Mesenchymal stem cell (in vitro differentiated cells and primary cell): ENCODE measurements around the gene CBY1.

Source experiments
- DNase-seq: peaks from one replicate; pipeline ENCODE4 v3.0.0-alpha.2; 2013
- H2AFZ ChIP-seq: one replicate; pipeline ENCODE4 v1.6.1; 2013; ENCODE audit warnings: low read depth, mild to moderate bottlenecking, control low read depth, inconsistent platforms, low read length, moderate library complexity
- H2AK5ac ChIP-seq: 2 replicates; pipeline ENCODE4 v1.6.1; 2013; ENCODE audit warnings: low read length, moderate library complexity, mild to moderate bottlenecking, inconsistent platforms; ENCODE audit not compliant: severe bottlenecking
- H2BK120ac ChIP-seq: one replicate; pipeline ENCODE4 v1.6.1; 2013; ENCODE audit warnings: low read depth, mild to moderate bottlenecking, inconsistent platforms, low read length, moderate library complexity
- H2BK12ac ChIP-seq, 2 experiments: one replicate each; pipeline ENCODE4 v1.6.1; 2013; ENCODE audit warnings: inconsistent platforms in 2 of 2, low read length in 2 of 2, mild to moderate bottlenecking in 2 of 2, moderate library complexity in 2 of 2, control low read depth in 1 of 2
- H2BK15ac ChIP-seq: one replicate; pipeline ENCODE4 v1.6.1; 2013; ENCODE audit warnings: mild to moderate bottlenecking, low read depth, inconsistent platforms; ENCODE audit not compliant: poor library complexity, severe bottlenecking
- H2BK5ac ChIP-seq: 2 replicates; pipeline ENCODE4 v1.6.1; 2013; ENCODE audit warnings: low read depth, mild to moderate bottlenecking, low read length, control low read depth, inconsistent platforms; ENCODE audit not compliant: poor library complexity, severe bottlenecking
- H3K14ac ChIP-seq, 2 experiments: one replicate each; pipeline ENCODE4 v1.6.1; 2013; ENCODE audit warnings: inconsistent platforms in 2 of 2, low read length in 2 of 2, control low read depth in 1 of 2, mild to moderate bottlenecking in 1 of 2, moderate library complexity in 1 of 2
- H3K18ac ChIP-seq, 2 experiments: one replicate each; pipeline ENCODE4 v1.6.1; 2013; ENCODE audit warnings: inconsistent platforms in 2 of 2, low read length in 2 of 2, control low read depth in 1 of 2, low read depth in 1 of 2, mild to moderate bottlenecking in 1 of 2
- H3K23ac ChIP-seq, 2 experiments: one replicate each; pipeline ENCODE4 v1.6.1; 2013; ENCODE audit warnings: inconsistent platforms in 2 of 2, low read length in 2 of 2, mild to moderate bottlenecking in 2 of 2, moderate library complexity in 2 of 2, control low read depth in 1 of 2
- H3K27ac ChIP-seq: 2 replicates; pipeline ENCODE4 v1.5.1; 2013; ENCODE audit warnings: mild to moderate bottlenecking, moderate library complexity, low read length, control low read depth, inconsistent platforms; ENCODE audit not compliant: poor library complexity, severe bottlenecking
- H3K27me3 ChIP-seq, 2 experiments: 2 replicates each; pipeline versions ENCODE4 v1.6.1 to v1.7.0; 2013; ENCODE audit warnings: low read length in 2 of 2, mild to moderate bottlenecking in 2 of 2, moderate library complexity in 2 of 2, control low read depth in 1 of 2, inconsistent platforms in 1 of 2; ENCODE audit not compliant: control insufficient read depth in 1 of 2, insufficient read depth in 1 of 2
- H3K36me3 ChIP-seq, 2 experiments: 2 replicates each; pipeline versions ENCODE4 v1.6.1 to v1.7.0; 2013; ENCODE audit warnings: low read length in 2 of 2, control low read depth in 1 of 2, inconsistent platforms in 1 of 2, low read depth in 1 of 2, mild to moderate bottlenecking in 1 of 2; ENCODE audit not compliant: insufficient read depth in 2 of 2, control insufficient read depth in 1 of 2
- H3K4ac ChIP-seq, 2 experiments: one replicate each; pipeline ENCODE4 v1.6.1; 2013; ENCODE audit warnings: inconsistent platforms in 2 of 2, low read length in 2 of 2, mild to moderate bottlenecking in 2 of 2, moderate library complexity in 2 of 2, control low read depth in 1 of 2, low read depth in 1 of 2
- H3K4me1 ChIP-seq: 2 replicates; pipeline ENCODE4 v1.6.1; 2013; ENCODE audit warnings: low read depth, low read length, control low read depth; ENCODE audit not compliant: control insufficient read depth, insufficient read depth
- H3K4me2 ChIP-seq: 2 replicates; pipeline ENCODE4 v1.6.1; 2013; ENCODE audit warnings: low read length, mild to moderate bottlenecking, inconsistent platforms; ENCODE audit not compliant: poor library complexity, severe bottlenecking
- H3K4me3 ChIP-seq, 2 experiments: 2 replicates each; pipeline versions ENCODE4 v1.5.1 to v1.7.0; 2013; ENCODE audit warnings: low read length in 2 of 2, mild to moderate bottlenecking in 2 of 2, control low read depth in 1 of 2, low read depth in 1 of 2; ENCODE audit not compliant: insufficient read depth in 1 of 2
- H3K79me1 ChIP-seq: replicated peaks from 2 replicates; pipeline ENCODE4 v1.6.1; 2013; ENCODE audit warnings: mild to moderate bottlenecking, control low read depth, low read length, inconsistent platforms; ENCODE audit not compliant: poor library complexity, severe bottlenecking
- H3K9ac ChIP-seq: 2 replicates; pipeline ENCODE4 v1.7.0; 2013; ENCODE audit warnings: mild to moderate bottlenecking, low read length, moderate library complexity
- H3K9me3 ChIP-seq: 2 replicates; pipeline ENCODE4 v1.7.0; 2013; ENCODE audit warnings: mild to moderate bottlenecking, low read length; ENCODE audit not compliant: control insufficient read depth
- H4K8ac ChIP-seq: one replicate; pipeline ENCODE4 v1.6.1; 2013; ENCODE audit warnings: inconsistent platforms, mild to moderate bottlenecking, low read length, moderate library complexity
- H4K91ac ChIP-seq: one replicate; pipeline ENCODE4 v1.6.1; 2013; ENCODE audit warnings: mild to moderate bottlenecking, low read length, inconsistent platforms
- WGBS: methylation state at CpG from one replicate; pipeline ENCODE4 v1.1.7; 2013; ENCODE audit warnings: mixed read lengths; 5-methylcytosine and 5-hydroxymethylcytosine counted together

Gene CBY1

GRCh38 chr22:38700789-38701628 lies 44.6 kb downstream of the CBY1 start, which contains the start of gene JOSD1:
TSS of gene JOSD1 (minus strand) at chr22:38700943. CDS start at chr22:38699987, 956 bp downstream.
- peaks cover 4% of the 10 kb centered on the region for H3K79me1 ChIP-seq
- peak within 1 kb of the TSS; percentile 99 for H2BK15ac ChIP-seq
- H4K91ac ChIP-seq = peak within 1 kb of the TSS; percentile 94
- no peaks in the 10 kb centered on the region for H3K9me3 ChIP-seq
- peak within 1 kb of the TSS; percentile 29 to 96 for H3K4ac ChIP-seq
- peak within 1 kb of the TSS; percentile 98 for H3K9ac ChIP-seq
- H2AFZ ChIP-seq = peak within 1 kb of the TSS; percentile 85
- H3K18ac ChIP-seq = peak within 1 kb of the TSS; percentile 91 to 95
- H2BK5ac ChIP-seq = peak within 1 kb of the TSS; percentile 84
- peaks cover 18% of the 10 kb centered on the region for H3K4me1 ChIP-seq
- H3K36me3 ChIP-seq = peaks cover 0 to 15% of the 10 kb centered on the region in 2 experiments
- DNase-seq = peak; percentile 93
- peak within 1 kb of the TSS in 1 of 2 experiments; percentile 86 for H2BK12ac ChIP-seq
- peak within 1 kb of the TSS; percentile 84 for H3K27ac ChIP-seq
- H3K23ac ChIP-seq = peak within 1 kb of the TSS in 1 of 2 experiments; percentile 88
- H3K4me3 ChIP-seq = peak within 1 kb of the TSS; percentile 89
- peak within 1 kb of the TSS in 1 of 2 experiments; percentile 98 for H3K14ac ChIP-seq
- peak within 1 kb of the TSS; percentile 91 for H4K8ac ChIP-seq
- H3K27me3 ChIP-seq = no peaks in the 10 kb centered on the region
- peak within 1 kb of the TSS; percentile 91 for H2BK120ac ChIP-seq
- 1% methylated on average over 80 of the region's 94 CpGs for WGBS
- peak within 1 kb of the TSS; percentile 90 for H3K4me2 ChIP-seq
- peak within 1 kb of the TSS; percentile 53 for H2AK5ac ChIP-seq

GRCh38 chr22:38704654-38705234 lies 48.3 kb downstream of the CBY1 start:
- no peak overlapping the region for H3K14ac ChIP-seq
- H2AFZ ChIP-seq = peak overlapping the region; percentile 20
- 63% methylated on average over 9 of the region's 10 CpGs for WGBS
- no peak overlapping the region for H3K18ac ChIP-seq
- peak overlapping the region; percentile 79 for H3K9ac ChIP-seq
- H3K27ac ChIP-seq = no peak overlapping the region
- H2AK5ac ChIP-seq = no peak overlapping the region
- no peak for DNase-seq
- no peaks in the 10 kb centered on the region for H3K27me3 ChIP-seq
- H4K8ac ChIP-seq = peak overlapping the region; percentile 42
- H3K4me2 ChIP-seq = peak overlapping the region; percentile 82
- H2BK5ac ChIP-seq = no peak overlapping the region
- H3K4ac ChIP-seq = no peak overlapping the region
- H3K79me1 ChIP-seq = peaks cover 6% of the 10 kb centered on the region
- H3K23ac ChIP-seq = peak overlapping the region in 1 of 2 experiments; percentile 48
- H3K36me3 ChIP-seq = peaks cover 0 to 6% of the 10 kb centered on the region in 2 experiments
- H2BK15ac ChIP-seq = no peak overlapping the region
- no peaks in the 10 kb centered on the region for H3K9me3 ChIP-seq
- H2BK12ac ChIP-seq = no peak overlapping the region
- H3K4me3 ChIP-seq = peak overlapping the region in 1 of 2 experiments; percentile 71
- no peak overlapping the region for H2BK120ac ChIP-seq
- H3K4me1 ChIP-seq = peaks cover 16% of the 10 kb centered on the region
- H4K91ac ChIP-seq = no peak overlapping the region

- peak within 1 kb of the TSS; percentile 42 for H4K8ac ChIP-seq
- H3K23ac ChIP-seq = peak within 1 kb of the TSS in 1 of 2 experiments; percentile 87
- peak within 1 kb of the TSS; percentile 93 for H4K91ac ChIP-seq
- peak within 1 kb of the TSS; percentile 82 for H3K4me2 ChIP-seq
- no peaks in the 10 kb centered on the region for H3K27me3 ChIP-seq
- peak within 1 kb of the TSS; percentile 71 for H3K27ac ChIP-seq
- peak within 1 kb of the TSS in 1 of 2 experiments; percentile 34 for H2BK12ac ChIP-seq
- peak within 1 kb of the TSS; percentile 99 for H2BK15ac ChIP-seq
- peak within 1 kb of the TSS; percentile 78 to 99 for H3K4me3 ChIP-seq
- peak within 1 kb of the TSS; percentile 69 to 93 for H3K14ac ChIP-seq
- peak within 1 kb of the TSS; percentile 20 for H2AFZ ChIP-seq
- no peak within 1 kb of the TSS for H2AK5ac ChIP-seq
- under 1% methylated on average over 44 of the region's 55 CpGs for WGBS
- H3K9me3 ChIP-seq = no peaks in the 10 kb centered on the region
- peak within 1 kb of the TSS; percentile 89 for H2BK5ac ChIP-seq
- H3K18ac ChIP-seq = peak within 1 kb of the TSS; percentile 93 to 96
- peak; percentile 100 for DNase-seq
- peaks cover 6% of the 10 kb centered on the region for H3K79me1 ChIP-seq
- H3K36me3 ChIP-seq = peaks cover 0 to 13% of the 10 kb centered on the region in 2 experiments
- H3K9ac ChIP-seq = peak within 1 kb of the TSS; percentile 83
- H2BK120ac ChIP-seq = peak within 1 kb of the TSS; percentile 80
- H3K4ac ChIP-seq = peak within 1 kb of the TSS; percentile 70 to 93
- peaks cover 16% of the 10 kb centered on the region for H3K4me1 ChIP-seq
Observed at GRCh38 chr22:38705235-38706100, 49.0 kb downstream of the CBY1 start, which contains the start of gene GTPBP1. TSS of gene GTPBP1 (plus strand) at chr22:38705944. CDS start at chr22:38705956, 12 bp downstream.
